PC-3 (cell line): Measurements from ENCODE around the gene R3HDM4.

Source experiments
- EZH2 ChIP-seq: fragments of 300-600 bp; sonication (generic); IDR thresholded peaks from one replicate; pipeline ENCODE4 v1.6.1; 2017; ENCODE audit warnings: antibody characterized with exemption, mild to moderate bottlenecking, low read length; ENCODE audit not compliant: unreplicated experiment
- TF ChIP-seq, protein P1 (sequence below): fragments of 300-600 bp; sonication (generic); conservative IDR thresholded peaks from 2 replicates; pipeline ENCODE4 v1.5.1; 2017; ENCODE audit warnings: antibody characterized with exemption, low read depth, mild to moderate bottlenecking, low read length

DNA sequence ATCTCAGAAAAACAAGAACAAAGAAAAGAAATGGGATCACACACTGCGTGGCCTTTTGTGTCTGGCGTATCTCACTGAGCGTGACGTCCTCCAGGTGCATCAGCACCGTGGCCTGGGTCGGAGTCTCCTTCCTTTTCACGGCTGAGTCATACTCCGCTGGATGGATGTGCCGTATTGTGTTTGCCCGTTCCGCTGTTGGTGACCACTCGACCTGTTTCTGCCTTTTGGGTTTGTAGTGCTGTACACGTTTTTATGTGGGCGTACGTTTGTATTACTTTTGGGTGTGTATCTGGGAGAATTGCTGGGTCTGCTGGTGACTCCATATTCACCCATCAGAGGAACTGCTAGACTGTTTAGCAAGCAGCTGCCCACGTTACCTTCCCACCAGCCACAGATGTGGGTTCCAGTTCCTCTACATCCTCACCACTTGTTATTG lies 24.3 kb upstream of the R3HDM4 start:
- TF ChIP-seq, protein P1, sequence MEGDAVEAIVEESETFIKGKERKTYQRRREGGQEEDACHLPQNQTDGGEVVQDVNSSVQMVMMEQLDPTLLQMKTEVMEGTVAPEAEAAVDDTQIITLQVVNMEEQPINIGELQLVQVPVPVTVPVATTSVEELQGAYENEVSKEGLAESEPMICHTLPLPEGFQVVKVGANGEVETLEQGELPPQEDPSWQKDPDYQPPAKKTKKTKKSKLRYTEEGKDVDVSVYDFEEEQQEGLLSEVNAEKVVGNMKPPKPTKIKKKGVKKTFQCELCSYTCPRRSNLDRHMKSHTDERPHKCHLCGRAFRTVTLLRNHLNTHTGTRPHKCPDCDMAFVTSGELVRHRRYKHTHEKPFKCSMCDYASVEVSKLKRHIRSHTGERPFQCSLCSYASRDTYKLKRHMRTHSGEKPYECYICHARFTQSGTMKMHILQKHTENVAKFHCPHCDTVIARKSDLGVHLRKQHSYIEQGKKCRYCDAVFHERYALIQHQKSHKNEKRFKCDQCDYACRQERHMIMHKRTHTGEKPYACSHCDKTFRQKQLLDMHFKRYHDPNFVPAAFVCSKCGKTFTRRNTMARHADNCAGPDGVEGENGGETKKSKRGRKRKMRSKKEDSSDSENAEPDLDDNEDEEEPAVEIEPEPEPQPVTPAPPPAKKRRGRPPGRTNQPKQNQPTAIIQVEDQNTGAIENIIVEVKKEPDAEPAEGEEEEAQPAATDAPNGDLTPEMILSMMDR: no peak
- no peak for TF ChIP-seq EZH2
